Bronchial epithelial cell (primary cell): Measurements from ENCODE around the gene CRYGA. TPM values are rescaled to one million over a fixed set of nuclear protein-coding genes. Genes with fewer than 3 reads are reported as not detected.
"Not testable (repeated sequence)": the region's sequence is repeated elsewhere in the genome, so short reads cannot be mapped to it uniquely, and the experiment has no call there.

Source experiments
- DNase-seq: peaks from one replicate; pipeline ENCODE4 v3.0.0-alpha.2; 2010; ENCODE audit warnings: low read depth
- FAIRE-seq: peaks from 2 replicates; lab custom pipeline; 2011; peaks lifted over from hg19 to GRCh38; lab: Jason Lieb, UNC
- H3K27me3 ChIP-seq: 2 replicates; pipeline ENCODE4 v1.5.1; 2011; ENCODE audit warnings: low read length; ENCODE audit not compliant: control insufficient read depth, insufficient read depth
- H3K36me3 ChIP-seq: 2 replicates; pipeline ENCODE4 v1.5.1; 2011; ENCODE audit warnings: low read length; ENCODE audit not compliant: control insufficient read depth, insufficient read depth
- H3K4me3 ChIP-seq: 2 replicates; pipeline ENCODE4 v1.5.1; 2011; ENCODE audit warnings: mild to moderate bottlenecking, low read depth, low read length, control low read depth
- CTCF ChIP-seq: IDR thresholded peaks from 2 replicates; pipeline ENCODE4 v1.5.1; 2011; ENCODE audit warnings: mild to moderate bottlenecking, moderate library complexity, low read length, control low read depth, inconsistent platforms; ENCODE audit not compliant: insufficient read depth, severe bottlenecking
- total RNA-seq: library from RNA; depleted of rRNA; stranded (reverse); fragments of >200 nt; gene quantifications from 2 replicates; pipeline ENCODE4 v1.2.1, GENCODE V29; 2014

Gene CRYGA
- total RNA-seq, 1 donor from 2014 or later, result not detected

- FAIRE-seq, result no peak
- no peak for DNase-seq
- Histone ChIP-seq H3K36me3 (no peaks in the 10 kb centered on the region), H3K4me3 (no peak within 1 kb of the TSS), H3K27me3 (peaks cover 2% of the 10 kb centered on the region)
- TF ChIP-seq CTCF, result no peak
These were observed 17.4 kb downstream of the CRYGA start, which contains the start of gene CRYGB for GRCh38 chr2:208146006-208146405. TSS of gene CRYGB (minus strand) at chr2:208146158. CDS start at chr2:208146120, 38 bp downstream.

- H3K4me3 ChIP-seq, result no peak overlapping the region
- H3K27me3 ChIP-seq, result peaks cover 2% of the 10 kb centered on the region
- DNase-seq, result no peak
- H3K36me3 ChIP-seq, result no peaks in the 10 kb centered on the region
- no peak for TF ChIP-seq CTCF
- FAIRE-seq, result no peak
These were observed 20.2 kb downstream of the CRYGA start for GRCh38 chr2:208142925-208143799.

- peak; percentile 28 for DNase-seq
- H3K4me3 ChIP-seq, result no peak overlapping the region
- no peak for FAIRE-seq
- H3K27me3 ChIP-seq, result no peaks in the 10 kb centered on the region
- no peaks in the 10 kb centered on the region for H3K36me3 ChIP-seq
- TF ChIP-seq CTCF, result no peak
These were observed 21.0 kb downstream of the CRYGA start for GRCh38 chr2:208142240-208142924.

- Histone ChIP-seq H3K36me3 (no peaks in the 10 kb centered on the region), H3K27me3 (no peaks in the 10 kb centered on the region), H3K4me3 (no peak overlapping the region)
- FAIRE-seq (no peak), DNase-seq (no peak)
- TF ChIP-seq CTCF, result no peak
These were observed 23.9 kb downstream of the CRYGA start for GRCh38 chr2:208139447-208139846.

GRCh38 chr2:208138334-208138733 is 25.1 kb downstream of the CRYGA start:
- H3K4me3 ChIP-seq, H3K27me3 ChIP-seq, H3K36me3 ChIP-seq, FAIRE-seq, DNase-seq: not testable (repeated sequence)

- H3K36me3 ChIP-seq, result no peaks in the 10 kb centered on the region
- TF ChIP-seq CTCF, result no peak
- H3K27me3 ChIP-seq, result no peaks in the 10 kb centered on the region
- DNase-seq, result no peak
- FAIRE-seq, result no peak
- no peak overlapping the region for H3K4me3 ChIP-seq
These were observed 26.7 kb downstream of the CRYGA start for GRCh38 chr2:208136716-208137094.
